PC-3 (cell line): ENCODE data around the gene ERRFI1.

Experiments used
- CTCF ChIP-seq: fragments of 300-600 bp; sonication (generic); conservative IDR thresholded peaks from 2 replicates; pipeline ENCODE4 v1.5.1; 2017; ENCODE audit warnings: antibody characterized with exemption, low read depth, mild to moderate bottlenecking, low read length
- EZH2 ChIP-seq: fragments of 300-600 bp; sonication (generic); IDR thresholded peaks from one replicate; pipeline ENCODE4 v1.6.1; 2017; ENCODE audit warnings: antibody characterized with exemption, mild to moderate bottlenecking, low read length; ENCODE audit not compliant: unreplicated experiment
- EZH2phosphoT487 ChIP-seq: fragments of 300-600 bp; sonication (generic); IDR thresholded peaks from 2 replicates; pipeline ENCODE4 v1.6.1; 2018; ENCODE audit warnings: mild to moderate bottlenecking, antibody characterized with exemption, low read length, borderline replicate concordance

GRCh38 chr1:7991504-7992440 lies 34.3 kb downstream of the ERRFI1 start:
- TF ChIP-seq CTCF (no peak), EZH2phosphoT487 (no peak), EZH2 (no peak)
